SK-N-SH (cell line): ENCODE data around the gene CPTP.

Experiments
- CTCF ChIP-seq: fragments of 200-600 bp; sonication (generic); IDR thresholded peaks from 2 replicates; pipeline ENCODE4 v1.6.1; 2017; ENCODE audit warnings: antibody characterized with exemption, mild to moderate bottlenecking, moderate library complexity
- EP300 ChIP-seq, 2 experiments: IDR thresholded peaks; 2 replicates each; pipeline versions ENCODE4 v1.4.0 to v1.6.1; 2012; ENCODE audit warnings: borderline replicate concordance in 1 of 2, low read depth in 1 of 2, low read length in 1 of 2
- GABPA ChIP-seq: IDR thresholded peaks from 2 replicates; pipeline ENCODE4 v1.4.0; 2012; ENCODE audit warnings: low read depth, mild to moderate bottlenecking
- GATA2 ChIP-seq: sonication (generic); formaldehyde crosslinking; IDR thresholded peaks from 2 replicates; pipeline ENCODE4 v1.5.0; 2020; ENCODE audit warnings: mild to moderate bottlenecking, missing genetic modification reagents
- MEF2A ChIP-seq: IDR thresholded peaks from 2 replicates; pipeline ENCODE4 v1.4.0; 2012; ENCODE audit warnings: low read depth, borderline replicate concordance
- TF ChIP-seq, protein P1 (sequence below): IDR thresholded peaks from 2 replicates; pipeline ENCODE4 v1.6.1; 2012; ENCODE audit warnings: mild to moderate bottlenecking, low read depth, low read length, moderate library complexity

DNA sequence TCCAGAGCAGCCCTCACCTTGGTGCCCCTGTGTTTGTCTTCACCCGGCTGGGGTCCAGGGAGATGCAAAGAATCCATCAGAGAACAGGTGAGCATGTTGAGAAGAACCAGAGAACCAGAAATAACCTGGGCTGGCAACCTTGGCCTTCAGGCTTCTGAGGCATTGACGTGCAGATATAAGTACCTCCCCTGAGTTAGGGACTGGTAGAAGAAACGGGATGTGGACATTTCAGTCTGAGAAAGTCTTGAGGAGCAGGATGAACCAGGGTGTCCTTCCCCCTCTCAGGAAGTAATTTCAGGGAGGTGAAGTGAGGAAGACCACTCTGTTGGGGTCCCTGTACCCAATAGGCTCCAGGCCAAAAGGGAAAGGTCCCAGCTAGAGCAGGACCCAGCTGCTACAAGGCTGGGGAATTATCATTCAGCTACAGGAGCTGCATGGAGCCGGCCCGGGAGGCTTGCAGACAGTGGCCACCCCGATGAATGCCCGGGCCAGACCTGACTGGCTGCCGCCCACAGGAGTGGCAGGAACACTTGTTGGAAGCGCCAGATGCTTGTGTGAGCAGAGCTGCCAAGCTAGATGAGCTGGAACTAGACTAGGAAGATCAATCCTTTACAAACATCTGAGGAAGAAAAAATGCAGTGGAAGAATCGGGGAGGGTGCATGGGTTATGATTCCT is 52.1 kb downstream of the CPTP start:
- TF ChIP-seq CTCF (no peak), GABPA (no peak), EP300 (IDR thresholded peaks at IDR 0.05; ENCODE audit: borderline replicate concordance in 1 of 2, low read depth in 1 of 2, low read length in 1 of 2) (no peak), GATA2 (CRISPR knock-in tag) (no peak), MEF2A (no peak)
- TF ChIP-seq, protein P1, sequence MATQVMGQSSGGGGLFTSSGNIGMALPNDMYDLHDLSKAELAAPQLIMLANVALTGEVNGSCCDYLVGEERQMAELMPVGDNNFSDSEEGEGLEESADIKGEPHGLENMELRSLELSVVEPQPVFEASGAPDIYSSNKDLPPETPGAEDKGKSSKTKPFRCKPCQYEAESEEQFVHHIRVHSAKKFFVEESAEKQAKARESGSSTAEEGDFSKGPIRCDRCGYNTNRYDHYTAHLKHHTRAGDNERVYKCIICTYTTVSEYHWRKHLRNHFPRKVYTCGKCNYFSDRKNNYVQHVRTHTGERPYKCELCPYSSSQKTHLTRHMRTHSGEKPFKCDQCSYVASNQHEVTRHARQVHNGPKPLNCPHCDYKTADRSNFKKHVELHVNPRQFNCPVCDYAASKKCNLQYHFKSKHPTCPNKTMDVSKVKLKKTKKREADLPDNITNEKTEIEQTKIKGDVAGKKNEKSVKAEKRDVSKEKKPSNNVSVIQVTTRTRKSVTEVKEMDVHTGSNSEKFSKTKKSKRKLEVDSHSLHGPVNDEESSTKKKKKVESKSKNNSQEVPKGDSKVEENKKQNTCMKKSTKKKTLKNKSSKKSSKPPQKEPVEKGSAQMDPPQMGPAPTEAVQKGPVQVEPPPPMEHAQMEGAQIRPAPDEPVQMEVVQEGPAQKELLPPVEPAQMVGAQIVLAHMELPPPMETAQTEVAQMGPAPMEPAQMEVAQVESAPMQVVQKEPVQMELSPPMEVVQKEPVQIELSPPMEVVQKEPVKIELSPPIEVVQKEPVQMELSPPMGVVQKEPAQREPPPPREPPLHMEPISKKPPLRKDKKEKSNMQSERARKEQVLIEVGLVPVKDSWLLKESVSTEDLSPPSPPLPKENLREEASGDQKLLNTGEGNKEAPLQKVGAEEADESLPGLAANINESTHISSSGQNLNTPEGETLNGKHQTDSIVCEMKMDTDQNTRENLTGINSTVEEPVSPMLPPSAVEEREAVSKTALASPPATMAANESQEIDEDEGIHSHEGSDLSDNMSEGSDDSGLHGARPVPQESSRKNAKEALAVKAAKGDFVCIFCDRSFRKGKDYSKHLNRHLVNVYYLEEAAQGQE: no peak
